ENCODE data around the gene EHMT1.

EHMT1 gene

DNA sequence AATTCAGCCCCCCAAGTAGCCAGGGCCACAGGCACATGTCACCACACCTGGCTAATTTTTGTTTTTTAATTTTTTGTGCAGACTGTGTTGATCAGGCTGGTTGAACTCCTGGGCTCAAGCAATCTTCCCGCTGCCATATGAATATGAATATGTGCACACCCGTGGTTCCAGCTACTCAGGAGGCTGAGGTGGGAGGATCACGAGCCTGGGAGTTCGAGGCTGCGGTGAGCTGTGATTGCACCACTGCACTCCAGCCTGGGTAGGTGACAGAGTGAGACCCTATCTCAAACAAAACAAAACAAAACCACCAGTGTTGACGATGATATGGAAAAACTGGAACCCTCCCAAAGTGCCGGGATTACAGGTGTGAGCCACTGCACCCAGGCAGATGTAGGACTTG lies 32.0 kb downstream of the EHMT1 start:
- H3K27me3 ChIP-seq (ENCODE audit: insufficient read depth, low read depth): no peaks in the 10 kb centered on the region
- no peaks in the 10 kb centered on the region for H3K36me3 ChIP-seq (ENCODE audit: insufficient read depth)
- H3K79me2 ChIP-seq (ENCODE audit: insufficient read depth, low read depth): peaks cover 33% of the 10 kb centered on the region; the same call in 1 of the 2 replicates
- no peak overlapping the region for H3K4me2 ChIP-seq
- TF ChIP-seq, protein P1, sequence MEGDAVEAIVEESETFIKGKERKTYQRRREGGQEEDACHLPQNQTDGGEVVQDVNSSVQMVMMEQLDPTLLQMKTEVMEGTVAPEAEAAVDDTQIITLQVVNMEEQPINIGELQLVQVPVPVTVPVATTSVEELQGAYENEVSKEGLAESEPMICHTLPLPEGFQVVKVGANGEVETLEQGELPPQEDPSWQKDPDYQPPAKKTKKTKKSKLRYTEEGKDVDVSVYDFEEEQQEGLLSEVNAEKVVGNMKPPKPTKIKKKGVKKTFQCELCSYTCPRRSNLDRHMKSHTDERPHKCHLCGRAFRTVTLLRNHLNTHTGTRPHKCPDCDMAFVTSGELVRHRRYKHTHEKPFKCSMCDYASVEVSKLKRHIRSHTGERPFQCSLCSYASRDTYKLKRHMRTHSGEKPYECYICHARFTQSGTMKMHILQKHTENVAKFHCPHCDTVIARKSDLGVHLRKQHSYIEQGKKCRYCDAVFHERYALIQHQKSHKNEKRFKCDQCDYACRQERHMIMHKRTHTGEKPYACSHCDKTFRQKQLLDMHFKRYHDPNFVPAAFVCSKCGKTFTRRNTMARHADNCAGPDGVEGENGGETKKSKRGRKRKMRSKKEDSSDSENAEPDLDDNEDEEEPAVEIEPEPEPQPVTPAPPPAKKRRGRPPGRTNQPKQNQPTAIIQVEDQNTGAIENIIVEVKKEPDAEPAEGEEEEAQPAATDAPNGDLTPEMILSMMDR (conservative IDR thresholded peaks at IDR 0.05; ENCODE audit: low read depth, low read length): no peak
- no peaks in the 10 kb centered on the region for H3K4me1 ChIP-seq (ENCODE audit: low read depth, poor library complexity, severe bottlenecking)
- H4K20me1 ChIP-seq (ENCODE audit: insufficient read depth): no peaks in the 10 kb centered on the region
- H2AFZ ChIP-seq (ENCODE audit: low read depth): no peak overlapping the region
- H3K9ac ChIP-seq: no peak overlapping the region
- no peak overlapping the region for H3K4me3 ChIP-seq (IDR thresholded peaks at IDR 0.05; ENCODE audit: insufficient read depth, low read depth, low read length)
- no peak overlapping the region for H3K27ac ChIP-seq

DNA sequence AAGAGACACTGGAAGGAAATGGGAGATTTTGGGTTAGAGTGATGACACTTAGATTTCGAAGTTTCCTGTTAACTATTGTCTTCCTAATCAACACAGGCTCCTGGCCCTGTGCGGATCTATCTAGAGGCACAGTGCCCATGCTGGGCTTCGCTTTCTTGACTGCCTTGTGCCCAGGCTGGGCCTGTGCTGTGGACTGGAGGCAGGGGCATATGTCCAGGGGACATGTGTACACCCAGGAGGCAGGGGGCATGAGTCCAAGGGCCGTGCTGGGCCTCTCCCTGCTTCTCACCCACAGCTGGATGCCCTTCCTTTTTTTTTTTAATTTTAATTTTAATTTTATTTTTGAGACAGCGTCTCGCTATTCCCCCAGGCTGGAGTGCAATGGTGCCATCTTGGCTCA lies 37.6 kb downstream of the EHMT1 start:
- Histone ChIP-seq H3K27me3 (ENCODE audit: insufficient read depth, low read depth) (no peaks in the 10 kb centered on the region), H3K27ac (no peak overlapping the region), H2AFZ (ENCODE audit: low read depth) (no peak overlapping the region), H3K9ac (no peak overlapping the region), H3K36me3 (ENCODE audit: insufficient read depth) (no peaks in the 10 kb centered on the region), H3K79me2 (ENCODE audit: insufficient read depth, low read depth) (peaks cover 9% of the 10 kb centered on the region; the same call in 1 of the 2 replicates), H4K20me1 (ENCODE audit: insufficient read depth) (no peaks in the 10 kb centered on the region), H3K4me3 (IDR thresholded peaks at IDR 0.05; ENCODE audit: insufficient read depth, low read depth, low read length) (no peak overlapping the region), H3K4me1 (ENCODE audit: low read depth, poor library complexity, severe bottlenecking) (no peaks in the 10 kb centered on the region), H3K4me2 (no peak overlapping the region)
- TF ChIP-seq, protein P1 (conservative IDR thresholded peaks at IDR 0.05; ENCODE audit: low read depth, low read length): no peak

DNA sequence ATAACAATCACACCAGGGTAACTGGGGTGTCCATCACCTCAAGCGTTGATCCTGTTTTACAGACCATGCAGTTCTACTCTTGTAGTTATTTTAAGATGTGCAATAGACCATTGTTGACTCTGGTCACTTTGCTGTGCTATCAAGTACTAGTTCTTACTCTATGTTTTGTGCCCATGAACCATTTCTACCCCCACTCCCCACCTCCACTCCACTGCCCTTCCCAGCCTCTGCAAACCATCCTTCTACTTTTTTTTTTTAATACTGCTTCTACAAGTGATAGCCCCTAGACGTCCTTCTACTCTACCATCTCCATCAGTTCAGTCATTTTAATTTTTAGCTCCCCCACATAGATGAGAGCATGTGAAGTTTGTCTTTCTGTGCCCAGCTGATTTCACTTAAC lies 38.8 kb downstream of the EHMT1 start:
- peaks cover 4% of the 10 kb centered on the region; the same call in 1 of the 2 replicates for H3K79me2 ChIP-seq (ENCODE audit: insufficient read depth, low read depth)

DNA sequence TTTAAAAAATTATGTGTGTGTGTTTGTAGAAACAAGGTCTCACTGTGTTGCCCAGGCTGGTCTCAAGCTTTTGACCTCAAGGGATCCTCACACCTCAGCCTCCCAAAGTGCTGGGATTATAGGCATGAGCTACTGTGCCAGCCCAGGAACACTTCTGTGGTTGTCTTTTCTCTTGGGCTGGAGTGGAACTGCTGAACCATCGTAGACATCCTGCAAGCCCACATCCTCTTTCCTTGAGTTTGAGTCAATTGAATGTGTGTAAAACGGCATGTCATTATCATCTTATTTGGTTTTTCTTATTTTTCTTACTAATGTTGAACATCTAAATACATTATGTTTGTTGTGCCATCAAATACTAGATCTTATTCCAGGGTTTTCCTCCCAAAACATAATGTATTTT lies 40.0 kb downstream of the EHMT1 start:
- H4K20me1 ChIP-seq (ENCODE audit: insufficient read depth): no peaks in the 10 kb centered on the region

More for the DNA sequence above, 38.8 kb downstream of the EHMT1 start:
- Histone ChIP-seq H3K4me2 (no peak overlapping the region), H3K36me3 (ENCODE audit: insufficient read depth) (no peaks in the 10 kb centered on the region), H3K4me3 (IDR thresholded peaks at IDR 0.05; ENCODE audit: insufficient read depth, low read depth, low read length) (no peak overlapping the region), H3K4me1 (ENCODE audit: low read depth, poor library complexity, severe bottlenecking) (no peaks in the 10 kb centered on the region), H3K9ac (no peak overlapping the region), H3K27me3 (ENCODE audit: insufficient read depth, low read depth) (no peaks in the 10 kb centered on the region), H3K27ac (no peak overlapping the region), H4K20me1 (ENCODE audit: insufficient read depth) (no peaks in the 10 kb centered on the region), H2AFZ (ENCODE audit: low read depth) (no peak overlapping the region)
- TF ChIP-seq, protein P1 (conservative IDR thresholded peaks at IDR 0.05; ENCODE audit: low read depth, low read length): no peak

More for the DNA sequence above, 40.0 kb downstream of the EHMT1 start:
- H3K79me2 ChIP-seq (ENCODE audit: insufficient read depth, low read depth): peaks cover 4% of the 10 kb centered on the region; the same call in 1 of the 2 replicates
- H2AFZ ChIP-seq (ENCODE audit: low read depth): no peak overlapping the region
- no peaks in the 10 kb centered on the region for H3K4me1 ChIP-seq (ENCODE audit: low read depth, poor library complexity, severe bottlenecking)
- H3K27me3 ChIP-seq (ENCODE audit: insufficient read depth, low read depth): no peaks in the 10 kb centered on the region
- no peak overlapping the region for H3K4me2 ChIP-seq
- no peak overlapping the region for H3K9ac ChIP-seq
- TF ChIP-seq, protein P1 (conservative IDR thresholded peaks at IDR 0.05; ENCODE audit: low read depth, low read length): no peak
- H3K36me3 ChIP-seq (ENCODE audit: insufficient read depth): no peaks in the 10 kb centered on the region
- no peak overlapping the region for H3K27ac ChIP-seq
- no peak overlapping the region for H3K4me3 ChIP-seq (IDR thresholded peaks at IDR 0.05; ENCODE audit: insufficient read depth, low read depth, low read length)

Measured in KMS-11 (cell line).